ENCODE measurements around the gene MAP6.

DNA sequence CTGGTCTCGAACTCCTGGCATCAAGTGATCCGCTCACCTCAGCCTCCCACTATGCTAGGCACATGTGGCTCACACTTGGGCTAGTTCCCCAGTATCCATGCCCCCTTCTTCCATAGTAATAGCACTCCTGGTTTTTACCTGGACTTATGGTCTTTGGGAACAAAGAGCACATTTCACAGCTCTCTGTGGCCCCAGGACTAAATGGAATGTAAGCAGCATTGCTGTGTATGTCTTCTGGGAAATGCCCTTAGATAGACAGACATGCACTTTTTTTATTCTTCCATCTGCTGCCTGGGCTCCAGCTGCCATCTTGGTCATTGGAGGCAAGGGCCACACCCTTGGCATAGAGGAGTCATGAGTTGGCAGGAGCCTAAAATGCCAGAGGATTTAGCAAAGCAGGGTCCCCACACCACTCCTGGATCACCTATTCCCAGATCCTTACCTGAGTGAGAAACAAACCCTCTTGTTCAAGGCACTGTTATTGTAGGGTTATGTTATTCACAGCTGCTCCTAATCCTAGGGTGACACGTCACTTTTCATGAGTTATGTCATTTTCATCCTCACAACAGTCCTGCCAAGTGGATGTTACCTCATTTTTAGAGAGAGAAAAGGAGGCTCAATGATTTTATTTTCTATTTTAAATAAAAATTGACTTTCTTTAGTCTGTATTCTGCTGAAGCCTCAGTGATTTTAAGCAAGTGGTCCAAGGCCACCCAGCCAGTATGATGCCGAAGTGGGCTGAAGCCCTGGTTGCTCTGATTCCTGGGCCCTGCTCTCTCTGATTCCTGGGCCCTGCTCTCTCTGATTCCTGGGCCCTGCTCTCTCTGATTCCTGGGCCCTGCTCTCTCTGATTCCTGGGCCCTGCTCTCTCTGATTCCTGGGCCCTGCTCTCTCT lies 127.4 kb downstream of the MAP6 start:
- TF ChIP-seq POLR2A (IDR thresholded peaks at IDR 0.05) = no peak
- TF ChIP-seq, protein P1, sequence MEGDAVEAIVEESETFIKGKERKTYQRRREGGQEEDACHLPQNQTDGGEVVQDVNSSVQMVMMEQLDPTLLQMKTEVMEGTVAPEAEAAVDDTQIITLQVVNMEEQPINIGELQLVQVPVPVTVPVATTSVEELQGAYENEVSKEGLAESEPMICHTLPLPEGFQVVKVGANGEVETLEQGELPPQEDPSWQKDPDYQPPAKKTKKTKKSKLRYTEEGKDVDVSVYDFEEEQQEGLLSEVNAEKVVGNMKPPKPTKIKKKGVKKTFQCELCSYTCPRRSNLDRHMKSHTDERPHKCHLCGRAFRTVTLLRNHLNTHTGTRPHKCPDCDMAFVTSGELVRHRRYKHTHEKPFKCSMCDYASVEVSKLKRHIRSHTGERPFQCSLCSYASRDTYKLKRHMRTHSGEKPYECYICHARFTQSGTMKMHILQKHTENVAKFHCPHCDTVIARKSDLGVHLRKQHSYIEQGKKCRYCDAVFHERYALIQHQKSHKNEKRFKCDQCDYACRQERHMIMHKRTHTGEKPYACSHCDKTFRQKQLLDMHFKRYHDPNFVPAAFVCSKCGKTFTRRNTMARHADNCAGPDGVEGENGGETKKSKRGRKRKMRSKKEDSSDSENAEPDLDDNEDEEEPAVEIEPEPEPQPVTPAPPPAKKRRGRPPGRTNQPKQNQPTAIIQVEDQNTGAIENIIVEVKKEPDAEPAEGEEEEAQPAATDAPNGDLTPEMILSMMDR (IDR thresholded peaks at IDR 0.05) = no peak
